Central memory CD4-positive, alpha-beta T cell (primary cell): ENCODE measurements around the gene SLC35E1.

Experiments used
- DNase-seq: peaks from one replicate; pipeline ENCODE4 v3.0.0; 2022
- total RNA-seq, 3 experiments: gene quantifications; one replicate each; lab custom pipeline; 2026; lab: John Stamatoyannopoulos, UW

SLC35E1 gene
- total RNA-seq, result 61.8 to 86.9 (median 79.1) reads per million in 3 experiments

DNA sequence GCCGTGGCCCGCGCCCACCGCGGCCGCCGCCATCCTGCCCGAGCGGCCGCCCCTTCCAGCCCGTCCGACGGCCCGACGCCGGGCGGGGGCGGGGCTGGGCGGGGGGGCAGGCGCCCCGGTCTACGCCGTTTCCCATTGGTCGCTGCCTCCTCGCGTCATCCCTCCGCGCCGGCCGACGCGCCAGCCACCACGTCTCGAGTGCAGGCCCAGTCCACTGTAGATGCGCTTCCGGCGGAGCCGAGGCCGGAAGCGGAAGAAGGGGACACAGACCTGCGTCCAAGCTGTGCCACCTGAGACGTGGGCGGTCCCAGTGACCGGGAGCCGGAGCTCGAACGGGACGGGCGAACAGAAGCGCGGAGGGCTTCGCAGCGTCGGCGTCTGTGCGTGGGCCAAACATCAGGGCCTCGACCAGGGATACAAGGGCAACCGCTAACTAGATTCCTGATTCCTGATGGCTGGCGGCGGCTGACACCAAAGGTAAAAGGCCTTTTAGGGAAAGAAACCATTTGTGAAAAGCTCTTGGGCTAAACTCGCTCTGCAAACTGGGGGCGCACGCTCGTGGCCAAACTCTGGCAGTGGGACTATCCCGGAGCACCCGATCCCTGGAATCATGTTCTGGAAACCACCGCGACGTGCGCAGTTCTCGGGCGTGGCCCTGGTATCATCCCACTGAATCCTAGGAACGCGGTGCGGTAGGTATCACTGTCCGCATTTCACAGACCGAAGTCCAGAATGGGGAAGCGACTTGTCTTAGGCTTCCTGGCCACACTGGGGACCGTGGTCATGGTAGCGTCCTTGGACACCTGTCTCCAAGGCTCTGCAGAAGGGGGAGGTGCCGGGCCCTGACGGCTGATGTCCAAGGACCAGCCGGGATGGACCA is at the start of gene SLC35E1:
SLC35E1 (minus strand) TSS at position 84 of the 880 bp plus-strand sequence; CDS start at position 33, 51 bp downstream.
- peak; percentile 88 for DNase-seq

DNA sequence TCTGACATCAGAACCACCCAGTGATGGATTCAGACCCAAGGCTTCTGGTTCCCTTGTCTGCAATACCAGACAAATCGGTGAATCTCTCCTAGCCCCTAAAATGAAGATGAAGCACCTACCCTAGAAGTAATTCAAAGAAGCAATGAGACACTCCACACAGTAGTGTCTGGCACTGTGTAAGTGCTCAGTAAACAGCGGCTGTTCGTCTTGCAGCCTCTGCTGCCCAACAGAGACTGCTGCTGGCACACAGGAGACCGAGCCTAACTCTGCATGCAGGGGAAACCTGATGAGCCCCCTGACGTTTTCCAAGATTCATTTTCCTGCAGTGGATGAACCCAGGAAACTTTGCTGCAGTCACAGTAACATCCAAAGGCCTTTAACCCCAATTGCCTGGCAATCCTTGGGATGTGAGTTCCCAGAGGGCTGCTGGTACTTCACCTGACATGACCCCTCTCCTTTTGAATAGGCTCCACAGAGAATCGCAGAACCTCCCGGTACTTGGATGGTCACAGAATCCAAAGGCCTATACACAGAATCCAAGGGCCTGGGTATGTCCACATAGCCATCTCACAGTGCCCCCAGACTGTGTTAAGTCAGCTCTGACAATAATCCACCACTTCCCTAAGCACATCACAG is 49.1 kb upstream of the SLC35E1 start:
- no peak for DNase-seq

DNA sequence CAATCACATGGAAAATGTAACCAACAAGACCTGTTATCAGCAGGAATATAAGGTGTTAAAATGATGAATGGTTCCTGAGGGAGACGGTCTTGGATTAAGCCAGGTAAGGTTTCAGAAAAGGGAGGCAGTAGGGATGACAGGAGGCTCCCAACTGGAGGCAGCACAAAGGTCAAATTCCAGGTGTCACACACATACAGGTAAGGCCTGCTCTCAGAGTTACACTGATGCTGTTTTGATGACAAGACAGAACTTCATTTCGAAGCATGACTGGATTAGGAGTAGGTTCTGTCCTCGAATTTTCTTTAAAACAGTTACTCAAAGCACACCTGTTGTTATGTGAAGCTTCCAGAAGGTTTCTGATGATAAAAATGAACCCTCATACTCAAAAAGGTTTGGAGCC is 48.4 kb upstream of the SLC35E1 start:
- DNase-seq, result no peak

DNA sequence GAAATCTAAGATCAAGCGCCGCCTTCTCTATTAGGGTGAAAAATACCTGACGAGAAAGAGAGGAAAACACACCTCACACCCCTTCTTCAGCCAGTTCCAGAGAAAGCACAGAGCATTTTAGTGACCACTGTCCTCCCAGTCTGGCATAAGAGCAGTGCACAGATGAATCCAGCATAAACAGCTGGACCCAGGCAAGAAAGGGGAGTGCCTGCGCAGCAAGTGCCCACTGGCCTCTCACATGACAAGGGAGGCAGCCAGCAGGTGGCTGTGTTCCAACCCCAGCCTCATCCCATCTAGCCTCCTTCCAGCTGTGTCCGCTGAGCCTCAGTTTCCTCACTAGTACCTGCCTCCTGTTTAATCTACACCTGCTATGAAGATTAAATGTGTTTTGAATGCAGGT is 47.8 kb upstream of the SLC35E1 start:
- no peak for DNase-seq

DNA sequence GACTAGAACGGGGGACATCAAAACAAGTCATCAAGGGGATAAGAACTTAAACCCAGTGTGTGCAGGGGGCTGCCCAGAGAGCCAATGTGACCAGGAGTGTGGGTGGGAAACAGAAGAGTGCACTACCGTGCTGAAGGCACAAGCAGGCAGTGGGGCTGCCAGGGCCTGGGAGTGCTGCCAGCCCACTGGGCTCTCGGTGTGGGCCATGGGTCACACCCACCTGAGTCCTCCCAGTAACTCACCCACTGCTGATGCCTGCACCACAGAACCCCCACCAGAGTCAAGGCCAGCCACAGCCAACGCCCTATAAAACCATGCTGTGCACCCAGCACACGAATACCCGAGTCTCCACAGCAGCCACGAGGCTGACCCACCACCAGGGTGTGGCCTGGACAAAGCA is 47.2 kb upstream of the SLC35E1 start:
- no peak for DNase-seq

DNA sequence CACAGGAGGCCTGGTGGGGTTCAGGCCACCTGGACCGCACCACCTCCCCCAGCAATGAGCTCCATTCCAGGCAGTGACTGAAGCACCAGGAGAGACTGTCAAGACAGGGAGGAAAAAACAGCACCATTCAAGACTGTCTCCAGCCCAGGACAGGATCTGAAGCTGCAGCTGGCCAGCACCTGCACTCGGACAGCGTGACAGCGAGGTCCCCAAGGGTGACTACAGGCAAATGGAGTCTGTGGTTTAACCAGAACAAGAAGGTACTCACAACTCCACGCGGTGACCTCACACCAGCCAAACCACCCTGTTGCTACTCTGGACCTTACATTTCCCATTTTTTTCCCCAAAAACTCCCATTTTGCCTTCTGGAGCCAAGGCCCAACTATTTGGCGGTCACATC is 46.0 kb upstream of the SLC35E1 start:
- DNase-seq, result no peak

DNA sequence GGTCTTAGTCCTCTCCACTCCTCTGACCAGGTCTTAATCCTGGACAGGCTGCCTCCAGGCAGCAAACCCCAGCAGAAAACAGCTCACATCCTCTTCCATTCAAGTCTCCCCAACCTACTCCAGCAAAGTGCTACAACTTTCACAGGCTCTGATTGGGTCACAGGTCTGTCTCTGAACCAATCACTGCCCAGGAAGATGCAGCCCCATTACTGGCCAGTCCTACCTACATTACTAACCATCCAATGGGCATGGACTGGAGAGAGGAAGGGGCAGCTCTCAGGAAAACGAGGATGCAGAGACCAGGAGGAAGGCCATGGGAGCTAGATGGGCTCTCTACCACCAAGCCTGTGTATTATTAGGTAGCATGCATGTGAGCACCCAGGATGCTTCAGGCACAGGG is 43.6 kb upstream of the SLC35E1 start:
- no peak for DNase-seq

DNA sequence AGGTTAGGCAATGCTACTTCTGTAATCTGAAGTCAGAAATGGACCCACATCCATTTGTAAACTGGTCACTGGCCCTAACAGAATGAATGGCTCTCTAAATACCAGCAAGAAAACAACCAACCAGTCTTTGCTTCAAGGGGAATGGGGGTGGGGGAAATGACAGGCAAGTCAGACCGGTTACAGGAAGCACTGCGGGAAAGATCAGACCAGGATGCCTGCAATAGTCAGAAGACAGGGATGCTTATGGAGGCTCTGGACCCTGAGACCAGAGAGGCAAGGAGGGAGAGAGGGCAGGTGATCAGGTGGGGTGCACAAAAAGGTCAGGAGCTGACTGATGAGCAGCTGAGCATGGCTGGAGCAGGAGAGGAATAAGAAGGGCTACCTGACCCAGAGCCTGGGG is 42.7 kb upstream of the SLC35E1 start:
- no peak for DNase-seq

DNA sequence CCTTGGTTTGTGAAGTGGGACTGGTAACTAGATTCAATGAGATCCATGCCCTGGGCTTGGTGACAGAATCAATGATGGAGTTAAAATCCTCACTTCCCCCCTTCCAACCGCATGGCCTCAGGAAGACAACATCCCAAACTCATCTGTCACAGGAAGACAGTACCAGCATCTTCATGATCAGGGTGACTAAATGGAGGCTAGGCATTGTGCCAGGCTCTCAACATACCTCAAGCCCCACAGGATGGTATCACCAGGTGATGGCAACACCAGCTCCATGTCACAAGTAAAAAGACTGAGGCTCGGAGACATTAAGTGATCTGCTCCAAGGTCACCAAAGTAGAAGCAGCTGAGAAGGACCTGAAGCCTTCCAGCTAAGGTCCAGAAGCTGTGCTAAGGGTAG is 41.6 kb upstream of the SLC35E1 start:
- no peak for DNase-seq

DNA sequence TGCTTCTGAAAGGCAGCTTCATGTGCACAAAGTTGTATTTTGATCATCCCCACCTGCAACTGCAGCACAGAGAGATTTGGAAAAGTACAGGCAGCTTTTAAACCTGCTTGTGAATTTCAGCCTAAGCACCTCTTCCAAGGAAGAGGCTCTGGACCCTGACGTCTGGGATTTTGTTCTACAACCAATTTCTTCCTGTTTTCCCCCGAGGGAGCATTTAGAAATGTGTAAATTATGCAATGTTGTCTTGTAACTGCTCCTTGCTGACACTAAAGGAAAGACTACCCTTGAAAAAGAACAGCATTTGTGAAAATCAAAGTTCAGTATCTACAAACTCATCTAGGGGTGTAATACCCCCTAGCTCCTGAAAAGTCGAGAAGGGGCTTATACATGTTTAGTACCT is 40.4 kb upstream of the SLC35E1 start:
- DNase-seq, result no peak

DNA sequence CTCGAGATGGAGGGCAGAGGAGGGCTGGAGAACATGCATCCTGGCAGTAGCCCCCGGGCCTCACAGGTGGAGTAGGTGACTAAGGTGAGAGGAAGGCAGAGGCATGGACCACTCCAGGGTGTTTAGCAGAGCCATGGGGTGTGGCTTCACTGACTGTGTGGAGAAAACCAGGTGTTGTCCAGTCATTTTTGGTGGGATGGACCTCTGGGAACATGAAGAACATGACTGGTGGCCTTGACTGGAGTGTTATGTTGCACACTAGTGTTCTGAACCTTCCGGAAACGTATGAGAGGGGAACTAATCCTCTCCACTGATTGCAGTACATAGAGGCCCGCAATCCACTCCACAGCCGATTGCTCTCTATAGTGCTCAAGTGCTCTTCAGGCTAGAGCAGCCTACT is 38.9 kb upstream of the SLC35E1 start:
- no peak for DNase-seq

DNA sequence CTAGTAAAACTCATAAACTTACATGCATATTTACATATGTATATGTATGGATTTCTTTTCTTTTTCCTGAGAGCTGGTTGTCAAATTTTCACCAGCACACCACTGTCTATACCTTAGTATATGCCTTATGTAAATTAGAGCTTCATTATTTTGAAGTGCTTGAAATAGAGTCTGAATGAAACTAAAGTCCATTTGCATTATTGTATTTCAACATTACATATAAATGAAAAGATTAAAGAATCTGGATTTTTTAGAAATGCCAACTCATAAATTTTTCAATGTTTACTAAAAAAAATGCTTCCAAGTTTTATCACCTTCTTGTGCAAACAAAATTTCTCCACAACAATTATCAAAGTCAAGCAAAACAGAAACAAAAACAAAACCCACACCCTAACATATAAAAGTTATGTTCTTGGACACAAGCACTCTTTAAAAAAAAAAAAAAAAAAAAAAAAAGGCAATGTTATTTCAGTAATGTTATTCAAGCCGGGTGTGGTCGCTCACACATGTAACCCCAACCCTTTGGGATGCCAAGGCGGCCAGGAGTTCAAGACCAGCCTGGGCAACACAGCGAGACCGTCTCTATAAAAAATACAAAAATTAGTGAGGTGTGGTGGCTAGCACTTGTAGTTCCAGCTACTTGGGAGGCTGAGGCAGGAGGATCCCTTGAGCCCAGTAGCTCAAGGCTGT is 37.4 kb upstream of the SLC35E1 start:
- DNase-seq, result no peak

DNA sequence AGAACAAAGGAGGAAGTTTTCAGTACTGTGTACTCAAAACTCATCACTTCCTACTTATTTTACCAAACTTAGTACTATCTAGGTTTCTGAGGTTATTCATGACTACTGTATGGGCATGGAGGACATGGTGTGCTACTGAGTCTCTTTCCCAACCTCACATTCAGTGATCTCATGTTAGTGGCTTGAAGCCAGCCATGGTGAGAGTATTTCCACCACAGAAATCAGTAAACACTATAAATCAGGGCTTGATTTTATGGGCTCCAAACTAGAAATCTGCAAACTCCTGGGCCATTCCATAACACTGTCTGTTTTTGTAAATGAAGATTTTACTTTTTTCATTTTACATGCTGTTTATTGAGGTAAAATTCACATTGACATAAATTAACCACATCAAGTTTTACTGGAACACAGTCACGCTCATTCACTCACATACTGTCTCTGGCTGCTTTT is 36.1 kb upstream of the SLC35E1 start:
- no peak for DNase-seq

DNA sequence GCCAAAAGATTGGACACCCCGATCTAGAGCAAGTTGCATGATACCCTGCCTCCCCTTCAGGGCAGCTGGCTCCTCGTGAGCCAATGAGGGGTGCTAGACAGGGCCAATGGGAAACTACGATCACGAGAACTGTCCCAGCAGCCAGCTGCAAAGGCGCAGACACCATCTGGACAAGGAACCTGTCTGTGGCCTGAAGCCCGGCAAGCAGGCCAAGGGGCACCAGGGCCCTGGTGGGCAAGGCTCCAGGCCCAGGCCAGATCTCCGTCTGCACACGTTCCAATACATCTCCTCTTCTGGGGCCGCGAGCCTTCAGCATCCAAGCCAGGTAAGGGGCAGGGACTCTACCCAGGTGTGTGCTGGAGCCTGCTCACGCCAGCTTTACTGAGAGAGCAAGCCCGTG is 35.6 kb upstream of the SLC35E1 start:
- no peak for DNase-seq

DNA sequence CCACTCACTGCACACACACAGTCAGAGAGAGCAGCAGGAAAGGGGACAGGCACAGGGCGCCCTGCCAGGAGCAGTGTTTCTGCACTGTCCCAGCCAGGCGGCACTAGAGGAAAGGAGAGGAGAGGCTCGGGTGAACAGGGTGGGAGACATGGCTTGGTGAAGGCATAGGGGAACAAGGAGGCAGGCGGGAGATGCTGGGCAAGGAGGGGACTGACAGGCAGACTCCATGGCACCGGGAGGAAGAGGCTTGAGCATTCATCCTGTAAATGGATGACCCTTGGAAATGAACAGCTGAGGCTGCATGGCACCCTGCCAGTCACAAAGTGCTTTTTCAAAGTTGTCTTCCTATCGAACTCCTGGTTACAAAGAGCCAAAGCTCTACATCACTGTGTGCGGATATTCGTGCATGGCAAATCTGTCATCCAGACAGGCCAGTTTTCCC is 33.4 kb upstream of the SLC35E1 start:
- DNase-seq, result no peak

DNA sequence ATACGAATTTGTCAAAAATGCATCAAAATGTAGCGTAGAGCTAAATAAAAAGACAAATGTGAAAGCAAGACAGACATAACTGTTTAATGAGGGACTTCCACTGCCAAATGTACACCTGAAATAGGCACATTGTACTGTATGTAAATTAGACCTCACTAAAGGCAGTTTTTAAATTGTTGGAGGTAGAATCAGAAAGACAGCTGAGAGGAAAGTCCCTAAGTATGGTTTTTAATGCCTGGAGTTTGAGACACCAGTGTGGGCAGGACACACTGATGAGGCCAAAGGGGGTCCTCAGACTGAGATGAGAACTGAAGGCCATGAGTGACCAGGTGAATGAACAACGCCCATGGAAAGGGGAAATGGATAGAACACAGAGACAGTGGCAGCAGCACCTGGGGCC is 32.9 kb upstream of the SLC35E1 start:
- no peak for DNase-seq

DNA sequence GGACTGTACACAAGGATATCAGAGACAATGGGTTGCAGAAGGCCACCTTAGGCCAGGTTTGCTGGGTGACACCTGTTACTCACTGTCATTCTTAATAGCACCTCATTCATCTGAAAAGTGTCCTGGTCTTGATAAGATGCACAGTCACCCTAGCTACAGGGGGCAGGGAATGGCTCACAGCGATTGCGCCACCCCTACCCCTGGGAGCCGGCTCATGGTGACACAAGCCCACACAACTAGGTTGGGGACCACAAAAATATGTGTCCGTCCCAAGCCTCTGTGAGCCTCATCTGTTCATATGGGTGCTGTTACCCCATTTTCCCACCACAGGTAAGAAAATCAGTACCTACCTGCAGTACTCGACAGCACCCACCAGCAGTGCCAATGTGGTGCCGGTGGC is 32.4 kb upstream of the SLC35E1 start:
- DNase-seq, result no peak

DNA sequence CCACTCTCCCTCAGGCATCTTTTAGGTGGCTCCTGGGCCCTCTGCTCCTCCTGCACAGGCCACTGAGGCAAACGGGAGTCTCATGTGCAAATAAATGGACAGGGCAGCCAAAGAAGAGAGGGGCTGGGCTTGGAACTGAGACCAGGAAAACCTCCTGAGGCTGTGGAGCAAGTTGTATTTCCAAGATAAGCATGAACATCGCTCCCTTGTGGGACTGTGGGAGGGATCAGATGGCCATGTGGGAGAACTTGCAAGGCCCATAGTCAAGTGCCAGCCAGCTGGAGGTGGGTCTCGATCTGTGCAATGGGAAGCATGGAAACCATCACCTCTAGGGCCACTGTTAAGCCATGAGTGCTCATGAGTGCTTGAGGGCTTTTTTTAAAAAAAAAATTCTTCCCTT is 30.9 kb upstream of the SLC35E1 start:
- DNase-seq, result no peak

DNA sequence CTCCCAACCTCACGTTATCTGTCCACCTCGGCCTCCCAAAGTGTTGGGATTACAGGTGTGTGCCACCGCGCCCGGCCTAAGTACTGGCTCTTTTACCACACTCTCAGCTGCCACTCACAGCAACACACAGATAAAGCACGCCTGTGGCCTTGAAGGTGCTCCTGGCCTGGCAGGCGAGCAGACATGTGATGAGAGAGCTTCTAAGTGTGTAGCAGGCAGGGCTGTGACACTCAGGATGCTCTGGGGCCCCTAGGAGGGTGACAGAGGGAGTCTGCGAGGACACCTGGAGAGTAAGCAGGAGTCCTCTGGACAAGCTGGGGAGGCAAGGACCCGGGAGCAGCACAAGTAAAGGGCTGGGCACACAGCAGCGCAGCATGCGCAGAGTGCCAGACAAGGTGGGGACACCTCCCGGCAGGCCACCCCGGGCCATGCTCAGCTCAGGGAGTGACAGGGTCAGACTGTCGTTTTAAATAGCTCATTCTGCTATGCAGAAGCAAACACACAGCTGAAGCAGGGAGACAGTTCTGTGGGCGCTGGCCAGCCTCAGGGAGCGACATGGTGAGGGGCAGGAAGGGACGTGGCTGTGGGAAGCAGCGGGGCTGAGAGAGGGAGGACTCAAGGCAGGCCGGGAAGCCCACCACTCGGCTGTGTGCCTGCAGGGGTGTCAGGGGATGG is 29.3 kb upstream of the SLC35E1 start:
- no peak for DNase-seq

DNA sequence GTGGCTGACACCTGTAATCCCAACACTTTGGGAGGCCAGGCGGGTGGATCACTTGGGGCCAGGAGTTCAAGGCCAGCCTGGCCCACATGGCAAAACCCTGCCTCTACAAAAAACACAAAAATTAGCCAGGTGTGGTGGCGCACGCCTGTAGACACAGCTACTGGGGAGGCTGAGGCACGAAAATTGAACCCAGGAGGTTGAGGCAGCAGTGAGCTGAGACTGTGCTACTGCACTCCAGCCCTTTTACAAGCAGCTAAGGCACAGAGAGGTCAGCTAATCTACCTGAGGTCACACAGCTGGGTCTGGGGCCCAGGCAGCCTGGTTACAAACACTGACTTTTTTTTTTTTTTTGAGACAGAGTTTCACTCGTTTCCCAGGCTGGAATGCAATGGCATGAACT is 28.6 kb upstream of the SLC35E1 start:
- DNase-seq, result no peak

DNA sequence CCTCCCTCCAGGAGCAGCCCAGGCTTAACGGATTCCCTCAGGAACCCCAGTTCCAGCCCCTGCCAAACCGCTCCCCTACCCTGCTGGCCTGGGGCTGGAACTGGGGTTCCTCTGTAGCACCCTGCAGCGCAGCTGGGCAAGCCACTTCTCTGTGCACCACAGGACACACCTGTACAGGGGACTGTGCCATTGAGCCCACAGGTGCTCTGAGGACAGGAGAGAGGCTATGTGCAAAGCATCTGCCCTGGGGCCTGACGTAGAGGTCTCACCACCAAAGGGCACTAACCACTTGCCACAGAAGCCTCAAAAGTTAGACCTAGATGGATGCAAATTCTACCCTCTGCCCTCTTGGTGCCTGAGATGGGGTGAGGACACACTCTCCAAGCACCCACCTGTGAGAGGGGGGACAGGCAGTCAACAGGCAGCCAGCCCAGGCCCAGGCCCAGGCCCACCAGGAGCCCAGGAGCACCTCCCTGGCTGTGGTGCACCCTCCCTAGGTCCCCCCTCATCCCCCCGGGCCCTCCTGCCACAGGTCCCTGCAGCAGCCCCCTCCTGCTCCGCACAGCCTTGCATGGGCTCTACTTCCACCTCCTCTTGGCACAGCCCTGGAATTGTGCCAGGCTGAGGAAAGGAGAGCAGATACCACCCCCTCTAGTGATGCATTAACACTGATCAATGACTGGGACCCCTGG is 27.6 kb upstream of the SLC35E1 start:
- DNase-seq, result no peak

DNA sequence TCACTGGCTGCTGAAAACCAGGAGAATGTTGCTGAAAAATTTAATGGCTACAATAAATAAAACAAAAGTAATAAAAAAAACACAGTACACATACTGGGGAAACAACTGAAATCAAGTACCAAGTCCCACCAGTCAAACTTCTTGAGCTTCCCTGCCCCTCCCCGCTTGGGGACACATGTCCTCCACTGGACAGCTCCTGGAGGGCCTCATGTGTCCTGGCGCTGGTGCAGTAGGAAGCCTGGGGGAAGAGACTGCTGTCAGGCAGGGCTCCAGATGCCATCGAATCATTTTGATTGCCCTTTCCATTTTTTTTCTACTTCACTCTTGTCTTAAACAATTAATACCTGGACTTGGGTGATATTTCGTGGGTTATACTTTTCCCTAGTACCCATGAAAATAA is 26.6 kb upstream of the SLC35E1 start:
- no peak for DNase-seq
